HG03045 (cell line): ENCODE results near the gene FCMR.

Experiments
- ATAC-seq: cut with Tn5 transposase; IDR thresholded peaks from one replicate; pipeline ENCODE4 v1.9.1; 2021; ENCODE audit warnings: mild to moderate bottlenecking, moderate library complexity; ENCODE audit not compliant: unreplicated experiment

Gene FCMR

GRCh38 chr1:206951318-206952100, 29.8 kb upstream of the FCMR start:
- ATAC-seq, result no peak

DNA sequence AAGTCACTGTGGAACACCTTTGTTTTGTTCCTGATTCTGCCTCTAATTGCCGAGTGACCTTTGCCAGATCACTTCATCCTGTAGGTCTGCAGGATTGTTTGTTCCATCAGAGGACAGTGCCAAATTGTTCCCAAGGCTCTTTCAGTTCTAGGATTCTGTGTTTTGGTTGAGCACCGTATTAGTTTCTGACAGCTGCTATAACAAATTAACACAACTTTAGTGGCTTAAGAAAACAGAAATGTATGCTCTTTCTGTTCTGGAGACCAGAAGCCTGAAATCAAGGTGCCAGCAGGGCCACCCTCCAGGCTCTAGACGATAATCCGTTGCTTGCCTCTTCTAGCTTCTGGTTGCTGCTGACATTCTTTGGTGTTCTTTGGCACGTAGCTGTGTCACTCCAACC, 27.9 kb upstream of the FCMR start:
- ATAC-seq, result no peak

DNA sequence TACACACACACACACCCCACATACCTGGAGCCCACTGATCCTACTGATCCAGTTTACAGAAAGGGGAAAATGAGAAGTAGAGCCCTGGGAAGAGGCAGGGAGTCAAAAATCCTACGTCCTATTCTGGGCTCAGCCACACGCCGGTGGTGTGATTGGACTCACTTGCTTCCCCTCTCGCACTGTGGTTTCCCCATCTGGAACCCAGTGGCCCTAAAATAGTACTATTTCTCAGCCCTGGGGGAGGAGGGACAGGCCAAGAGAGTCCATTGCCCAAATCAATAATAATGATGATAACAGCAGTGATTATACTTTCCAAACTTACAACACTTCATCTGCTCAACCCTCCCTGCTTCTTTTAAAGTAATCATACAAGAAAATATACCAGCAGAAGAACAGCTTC, 27.5 kb upstream of the FCMR start:
- no peak for ATAC-seq

DNA sequence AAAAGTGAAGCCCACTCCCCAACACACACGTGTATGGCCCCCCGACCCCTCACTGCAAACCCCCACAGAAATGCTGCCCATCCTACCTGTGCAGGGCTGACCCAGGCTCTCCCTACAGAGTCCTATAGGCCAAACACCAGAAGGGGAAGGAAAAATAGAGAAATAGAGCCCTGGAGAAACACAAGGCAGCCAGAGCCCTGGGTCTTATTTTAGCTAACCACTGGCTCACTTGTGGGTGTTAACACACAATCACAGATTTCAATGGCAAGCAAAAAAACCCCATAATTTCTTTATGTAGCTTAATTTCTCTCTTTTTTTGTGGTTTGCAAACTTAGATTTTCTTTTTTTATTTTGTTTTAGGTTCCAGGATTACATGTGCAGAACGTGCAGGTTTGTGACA, 25.5 kb upstream of the FCMR start:
- ATAC-seq, result no peak

GRCh38 chr1:206946261-206946660, 24.5 kb upstream of the FCMR start, which contains the start of gene PIGR:
TSS of gene PIGR (minus strand) at chr1:206946466. CDS start at chr1:206940531, 5,935 bp downstream.
- ATAC-seq, result no peak

DNA sequence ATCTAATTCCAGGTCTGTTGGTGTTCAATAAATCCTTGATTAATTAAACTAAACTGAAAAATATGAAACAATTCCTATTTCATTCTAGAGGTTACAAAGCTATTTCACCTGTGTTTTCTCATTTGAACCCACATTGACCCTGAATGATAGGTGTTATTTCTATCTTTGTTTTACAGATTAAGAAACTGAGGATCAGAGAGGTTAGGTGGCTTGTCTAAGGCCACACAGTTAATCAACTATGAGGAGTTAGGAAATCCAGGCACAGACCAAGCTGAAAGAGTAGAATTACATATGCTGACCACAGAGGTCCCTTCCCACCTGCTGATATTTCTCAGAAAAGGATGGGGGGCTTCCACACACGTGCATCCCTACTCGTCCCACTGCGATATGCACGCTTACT, 24.0 kb upstream of the FCMR start:
- no peak for ATAC-seq

DNA sequence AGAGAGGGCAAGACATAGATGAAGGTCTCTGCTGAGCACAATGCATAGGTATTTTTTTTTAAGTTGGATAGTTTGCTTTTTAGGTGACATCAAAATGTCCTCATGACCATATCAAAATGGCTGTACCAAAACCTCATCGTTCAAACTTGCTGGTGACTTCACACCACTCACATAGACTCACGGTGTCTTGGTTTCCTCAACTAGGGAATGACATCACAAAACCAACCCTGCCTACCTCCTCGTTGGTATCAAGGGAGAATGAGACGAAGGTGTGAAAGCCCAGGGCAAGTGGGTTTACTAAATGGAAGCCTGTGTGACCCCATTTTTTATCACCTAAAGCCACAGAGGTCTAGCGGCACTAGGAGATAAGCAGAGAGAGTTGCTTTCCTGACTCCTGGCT, 23.0 kb upstream of the FCMR start:
- ATAC-seq, result no peak

DNA sequence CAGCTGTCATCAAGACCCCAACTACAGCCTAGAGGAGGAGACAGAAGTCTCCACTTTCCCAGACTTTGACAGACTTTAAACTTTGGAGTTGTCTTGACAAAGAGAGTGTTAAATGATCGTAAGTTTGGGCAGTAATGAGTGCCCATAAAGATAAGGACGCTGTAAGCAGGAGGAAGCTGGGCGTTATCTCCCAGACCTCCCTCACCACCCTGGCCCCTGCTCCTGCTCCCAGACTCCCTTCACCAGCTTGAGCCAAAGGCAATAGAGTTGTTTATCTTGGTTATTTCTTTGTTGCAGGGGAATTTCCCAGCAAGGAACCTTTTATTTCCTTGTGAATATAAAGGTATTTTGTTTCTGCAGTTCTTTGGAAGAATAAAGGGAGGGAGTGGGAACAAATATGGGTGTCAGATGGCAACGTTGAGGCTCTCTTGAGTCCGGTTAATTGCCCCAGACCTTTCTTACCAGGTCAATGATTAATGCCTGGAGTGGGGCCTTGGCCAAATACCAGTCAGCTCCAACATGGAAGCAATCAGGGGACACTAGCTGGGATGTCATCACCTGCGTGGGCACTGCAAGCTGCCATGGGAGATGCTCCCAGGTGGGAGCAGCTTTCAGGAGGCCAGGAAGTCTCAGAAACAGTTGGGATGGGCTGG, 20.2 kb upstream of the FCMR start:
- ATAC-seq, result no peak

DNA sequence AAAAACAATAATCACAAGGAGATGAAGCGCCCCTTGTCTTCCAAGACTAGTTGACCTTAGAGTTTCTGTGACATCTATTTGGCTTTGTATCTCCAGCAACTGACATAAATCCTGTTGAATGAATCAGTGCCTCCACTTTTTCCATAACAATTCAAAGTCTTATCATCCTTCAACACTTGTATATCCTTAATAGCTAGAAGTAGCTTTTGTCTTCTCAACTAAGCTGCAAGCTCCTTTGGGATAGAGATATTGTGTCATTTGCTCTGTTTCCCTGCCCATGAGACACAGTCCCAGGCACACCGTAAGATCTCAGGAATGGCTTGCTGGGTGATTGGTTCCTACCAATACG, 18.8 kb upstream of the FCMR start:
- ATAC-seq, result no peak

GRCh38 chr1:206939841-206940587, 18.3 kb upstream of the FCMR start:
- no peak for ATAC-seq

- no peak for ATAC-seq
Measured at GRCh38 chr1:206939131-206939530, 17.4 kb upstream of the FCMR start.

DNA sequence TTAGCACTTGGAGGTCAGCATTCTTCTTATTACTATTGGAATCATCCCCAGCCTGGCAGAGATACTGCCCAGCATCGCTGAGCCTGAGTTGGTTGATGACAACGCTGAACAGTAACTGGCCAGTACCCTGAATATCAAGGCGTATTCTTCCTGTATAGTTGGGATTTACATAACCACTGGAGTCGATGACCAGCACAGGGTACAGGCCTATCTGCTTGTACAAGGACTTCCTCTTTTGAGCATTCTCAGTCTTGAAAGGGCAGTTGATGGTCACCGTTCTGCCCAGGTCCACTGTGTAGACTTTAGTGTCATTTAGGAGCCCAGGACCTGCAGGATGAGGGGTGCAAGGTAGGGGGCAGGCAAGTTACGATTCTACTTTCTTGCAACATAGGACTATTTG, 15.7 kb upstream of the FCMR start:
- ATAC-seq, result no peak

DNA sequence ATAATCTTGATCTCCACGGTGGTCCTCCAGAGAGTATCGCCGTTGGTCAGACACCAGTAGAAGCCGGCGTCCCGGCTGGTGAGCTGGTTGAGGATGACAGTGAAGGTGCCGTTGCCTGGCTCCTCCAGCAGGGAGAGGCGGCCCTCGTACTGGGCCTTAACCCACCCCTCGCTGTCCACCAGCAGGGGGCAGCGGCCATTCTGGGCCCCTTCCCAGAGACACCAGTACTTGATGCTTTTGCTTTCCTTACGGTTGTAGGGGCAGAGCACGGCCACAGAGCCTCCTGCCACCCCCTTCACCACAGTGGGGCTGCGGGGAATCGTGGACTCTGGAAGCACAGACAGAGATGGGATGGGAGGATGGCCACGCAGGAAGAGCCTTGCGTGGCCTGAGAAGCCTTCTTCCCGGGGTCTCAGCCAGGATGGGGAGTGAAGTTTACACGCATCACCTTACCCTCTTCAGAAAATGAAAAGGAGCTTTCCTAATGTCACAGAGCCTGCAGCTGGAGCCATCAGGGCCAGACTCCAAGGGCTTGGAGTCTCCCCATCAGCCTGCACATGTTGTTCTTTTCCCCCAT, 13.8 kb upstream of the FCMR start:
- ATAC-seq, result no peak

- no peak for ATAC-seq
Measured at GRCh38 chr1:206933333-206933945, 11.7 kb upstream of the FCMR start.

DNA sequence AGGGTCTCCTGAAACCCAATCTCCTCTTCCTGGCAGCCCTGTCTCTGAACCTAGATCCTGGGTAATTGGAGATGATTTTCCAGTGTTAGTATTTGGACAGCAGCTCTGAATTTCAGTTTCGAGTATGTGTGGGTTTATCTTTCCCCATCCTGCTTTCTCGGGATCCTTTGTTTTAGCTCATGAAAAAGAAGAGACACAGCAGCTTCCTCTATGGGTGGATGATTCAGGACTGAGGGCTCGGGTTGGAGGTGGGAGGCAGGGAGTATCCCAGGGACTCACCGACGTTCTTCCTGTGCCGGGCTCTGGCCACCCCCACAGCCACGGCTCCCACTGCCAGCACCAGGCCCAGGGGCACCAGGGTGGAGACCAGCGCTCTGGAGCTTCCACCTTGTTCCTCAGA, 10.4 kb upstream of the FCMR start:
- no peak for ATAC-seq

DNA sequence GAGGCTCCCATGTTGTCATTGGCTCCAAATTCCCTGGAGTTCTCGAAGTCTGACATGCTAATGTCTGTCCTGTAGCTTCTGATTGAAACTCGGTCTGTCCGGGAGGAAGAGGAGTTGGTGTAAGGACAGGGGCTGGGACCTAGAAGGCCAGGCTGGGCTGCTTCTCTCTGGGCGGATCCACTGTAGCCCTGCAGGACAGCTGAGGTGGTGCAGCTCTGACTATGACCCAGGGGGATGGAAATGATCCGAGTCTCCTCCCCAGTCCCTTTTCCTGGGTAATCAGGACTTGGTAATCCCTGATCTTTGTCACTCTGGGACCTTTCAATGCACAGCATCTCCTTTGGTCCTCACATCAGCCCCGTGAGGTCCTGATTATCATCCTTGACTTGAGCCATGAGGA, 10.0 kb upstream of the FCMR start:
- ATAC-seq, result no peak

DNA sequence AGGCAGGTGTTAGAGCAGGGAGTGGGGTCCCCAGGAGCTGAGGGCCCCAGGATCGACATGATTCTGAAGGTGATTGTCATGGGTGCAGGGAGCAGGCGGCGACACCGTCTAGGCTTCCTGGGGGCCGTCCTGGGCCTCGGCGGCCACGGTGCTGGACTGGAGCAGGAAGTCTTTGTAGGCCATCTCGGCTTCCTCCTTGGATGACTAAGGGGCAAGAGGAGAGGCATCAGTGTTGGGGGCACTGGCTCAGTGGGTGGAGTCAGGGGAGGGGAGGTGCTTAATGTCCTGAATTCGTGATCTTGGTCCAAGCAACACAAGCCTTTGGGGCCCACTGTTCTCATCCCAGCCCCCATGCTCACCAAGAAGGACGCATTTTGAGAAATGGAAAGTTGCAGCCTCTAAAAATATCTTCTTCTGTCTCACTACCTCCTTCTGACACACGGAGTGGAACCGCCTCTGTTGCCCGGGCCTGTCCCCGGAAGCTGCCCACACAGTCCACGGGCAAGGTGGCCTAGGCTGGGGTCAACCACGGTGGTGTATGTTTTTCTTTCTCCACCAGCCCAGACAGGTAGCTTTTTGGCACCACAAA, 8.6 kb upstream of the FCMR start:
- peak; percentile 71 for ATAC-seq

DNA sequence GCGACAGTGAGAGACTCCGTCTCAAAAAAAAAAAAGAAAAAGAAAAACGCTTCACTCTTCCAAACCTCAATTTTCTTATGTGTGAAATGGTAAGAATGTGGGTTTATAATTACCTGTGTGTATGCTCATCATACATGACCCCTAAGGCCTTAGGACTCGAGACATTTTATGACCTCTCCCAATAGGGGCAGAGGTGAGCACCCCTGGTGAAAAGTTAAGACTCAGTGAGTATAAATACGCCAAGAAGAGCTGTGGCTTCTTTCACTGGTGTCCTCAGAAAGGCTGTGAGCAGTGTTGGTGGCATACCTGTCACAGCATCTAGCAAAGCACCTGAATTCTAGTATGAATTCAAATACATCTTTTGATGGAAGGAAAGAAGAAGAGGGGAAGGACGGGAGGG, 7.8 kb upstream of the FCMR start:
- no peak for ATAC-seq

- no peak for ATAC-seq
Measured at GRCh38 chr1:206926286-206926685, 4.5 kb upstream of the FCMR start.

DNA sequence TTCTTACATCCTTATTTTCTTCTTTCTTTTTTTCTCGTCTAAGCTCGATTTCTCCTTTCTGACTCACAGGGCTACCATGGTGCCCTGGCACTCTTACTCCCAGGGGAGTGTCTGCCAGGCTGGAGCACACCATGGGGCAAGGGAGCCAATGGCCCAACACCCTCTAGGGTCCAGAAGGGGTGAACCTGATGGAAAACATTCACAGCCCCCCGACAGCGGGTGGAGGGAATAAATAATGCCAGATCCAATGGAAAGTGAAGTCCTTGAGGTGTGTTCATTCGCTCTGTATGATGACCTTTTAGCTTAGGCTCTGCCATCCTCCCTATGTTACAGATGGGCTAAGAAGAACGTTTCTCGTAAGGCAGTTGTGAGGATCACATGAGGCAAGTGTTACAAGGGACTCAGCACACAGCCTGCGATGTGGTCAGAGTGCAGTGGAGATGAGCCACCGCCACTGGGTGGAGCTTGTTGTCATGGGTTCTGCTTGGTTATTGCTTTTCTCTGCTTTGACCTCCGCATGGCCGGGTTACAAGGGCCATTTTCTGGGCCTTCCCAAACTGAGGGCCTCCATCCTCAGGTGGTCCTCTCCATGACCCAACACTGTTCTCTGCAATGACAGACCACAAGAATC, 3.5 kb upstream of the FCMR start:
- peak; percentile 55 for ATAC-seq
